Endothelial cell (in vitro differentiated cells): Measurements from ENCODE around the gene ASXL3. TPM values are rescaled to one million over a fixed set of nuclear protein-coding genes. Genes with fewer than 3 reads are reported as not detected.

ENCODE experiments used
- DNase-seq: peaks from one replicate; pipeline ENCODE4 v3.0.0; 2021; ENCODE audit warnings: low spot score
- H3K27ac Mint-ChIP-seq: one replicate; pipeline ENCODE4 v1.8.0; 2021; ENCODE audit warnings: mixed read lengths, inconsistent platforms; ENCODE audit not compliant: unreplicated experiment
- H3K27me3 Mint-ChIP-seq: one replicate; pipeline ENCODE4 v1.8.0; 2021; ENCODE audit warnings: mild to moderate bottlenecking, moderate library complexity, mixed read lengths, inconsistent platforms; ENCODE audit not compliant: unreplicated experiment
- H3K36me3 Mint-ChIP-seq: one replicate; pipeline ENCODE4 v1.8.0; 2021; ENCODE audit warnings: mild to moderate bottlenecking, low read depth, mixed read lengths, inconsistent platforms; ENCODE audit not compliant: unreplicated experiment
- H3K4me1 Mint-ChIP-seq: one replicate; pipeline ENCODE4 v1.8.0; 2021; ENCODE audit warnings: mild to moderate bottlenecking, mixed read lengths, inconsistent platforms; ENCODE audit not compliant: unreplicated experiment
- H3K4me3 Mint-ChIP-seq: one replicate; pipeline ENCODE4 v1.8.0; 2021; ENCODE audit warnings: mild to moderate bottlenecking, mixed read lengths, inconsistent platforms; ENCODE audit not compliant: unreplicated experiment
- H3K9me3 Mint-ChIP-seq: one replicate; pipeline ENCODE4 v1.8.0; 2021; ENCODE audit warnings: mixed read lengths, inconsistent platforms; ENCODE audit not compliant: unreplicated experiment
- total RNA-seq: library from RNA; stranded (reverse); fragmentation: NEBNext Ultra II Directional; extraction: Animal tissue kit (Norgen Biotek cat#: 25700); gene quantifications from one replicate; pipeline ENCODE4 v1.2.1, GENCODE V29; 2021; ENCODE audit not compliant: unreplicated experiment
- TF ChIP-seq, protein P1 (sequence below): fragments of 200-600 bp; sonication (generic); IDR thresholded peaks from one replicate; pipeline ENCODE4 v1.5.0; 2021; ENCODE audit warnings: antibody characterized with exemption; ENCODE audit not compliant: unreplicated experiment

ASXL3 gene
- total RNA-seq, 1 donor from 2014 or later, result 7.2 TPM

DNA sequence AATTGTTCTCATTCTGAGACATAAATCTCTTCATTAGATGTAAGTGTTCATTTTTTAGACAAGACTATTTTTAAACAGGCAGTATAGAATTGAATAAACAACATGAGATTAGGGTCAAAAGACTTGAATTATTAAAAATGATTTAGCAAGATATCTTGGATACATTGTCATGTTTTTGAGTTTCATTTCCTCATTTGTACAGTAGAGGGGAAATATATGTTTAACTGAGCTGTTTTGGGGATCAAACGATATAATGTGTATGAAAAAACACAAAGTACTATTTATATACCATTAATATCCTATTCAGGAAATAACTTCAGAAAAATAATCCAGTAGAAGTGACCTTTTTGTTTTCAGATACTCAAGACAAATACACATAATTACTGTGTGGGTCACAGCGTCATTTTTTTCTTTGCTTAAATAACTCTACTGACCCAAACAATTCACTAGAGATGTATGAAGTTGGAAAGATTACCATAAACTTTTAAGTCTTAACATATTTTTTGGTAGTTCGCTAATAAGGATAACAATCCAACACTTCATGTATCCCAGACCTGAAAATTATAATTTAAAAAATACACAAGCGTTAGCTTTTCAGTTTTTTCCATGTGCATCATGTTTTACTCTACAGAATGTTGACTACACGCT, 896 bp upstream of the ASXL3 start:
- Mint-ChIP-seq H3K9me3 (no peaks in the 10 kb centered on the region), H3K4me3 (peak overlapping the region; percentile 100), H3K4me1 (peaks cover 5% of the 10 kb centered on the region), H3K27me3 (peaks cover 6% of the 10 kb centered on the region), H3K27ac (peak overlapping the region; percentile 92), H3K36me3 (peaks cover 4% of the 10 kb centered on the region)
- no peak for DNase-seq
- TF ChIP-seq, protein P1, sequence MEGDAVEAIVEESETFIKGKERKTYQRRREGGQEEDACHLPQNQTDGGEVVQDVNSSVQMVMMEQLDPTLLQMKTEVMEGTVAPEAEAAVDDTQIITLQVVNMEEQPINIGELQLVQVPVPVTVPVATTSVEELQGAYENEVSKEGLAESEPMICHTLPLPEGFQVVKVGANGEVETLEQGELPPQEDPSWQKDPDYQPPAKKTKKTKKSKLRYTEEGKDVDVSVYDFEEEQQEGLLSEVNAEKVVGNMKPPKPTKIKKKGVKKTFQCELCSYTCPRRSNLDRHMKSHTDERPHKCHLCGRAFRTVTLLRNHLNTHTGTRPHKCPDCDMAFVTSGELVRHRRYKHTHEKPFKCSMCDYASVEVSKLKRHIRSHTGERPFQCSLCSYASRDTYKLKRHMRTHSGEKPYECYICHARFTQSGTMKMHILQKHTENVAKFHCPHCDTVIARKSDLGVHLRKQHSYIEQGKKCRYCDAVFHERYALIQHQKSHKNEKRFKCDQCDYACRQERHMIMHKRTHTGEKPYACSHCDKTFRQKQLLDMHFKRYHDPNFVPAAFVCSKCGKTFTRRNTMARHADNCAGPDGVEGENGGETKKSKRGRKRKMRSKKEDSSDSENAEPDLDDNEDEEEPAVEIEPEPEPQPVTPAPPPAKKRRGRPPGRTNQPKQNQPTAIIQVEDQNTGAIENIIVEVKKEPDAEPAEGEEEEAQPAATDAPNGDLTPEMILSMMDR, result no peak

DNA sequence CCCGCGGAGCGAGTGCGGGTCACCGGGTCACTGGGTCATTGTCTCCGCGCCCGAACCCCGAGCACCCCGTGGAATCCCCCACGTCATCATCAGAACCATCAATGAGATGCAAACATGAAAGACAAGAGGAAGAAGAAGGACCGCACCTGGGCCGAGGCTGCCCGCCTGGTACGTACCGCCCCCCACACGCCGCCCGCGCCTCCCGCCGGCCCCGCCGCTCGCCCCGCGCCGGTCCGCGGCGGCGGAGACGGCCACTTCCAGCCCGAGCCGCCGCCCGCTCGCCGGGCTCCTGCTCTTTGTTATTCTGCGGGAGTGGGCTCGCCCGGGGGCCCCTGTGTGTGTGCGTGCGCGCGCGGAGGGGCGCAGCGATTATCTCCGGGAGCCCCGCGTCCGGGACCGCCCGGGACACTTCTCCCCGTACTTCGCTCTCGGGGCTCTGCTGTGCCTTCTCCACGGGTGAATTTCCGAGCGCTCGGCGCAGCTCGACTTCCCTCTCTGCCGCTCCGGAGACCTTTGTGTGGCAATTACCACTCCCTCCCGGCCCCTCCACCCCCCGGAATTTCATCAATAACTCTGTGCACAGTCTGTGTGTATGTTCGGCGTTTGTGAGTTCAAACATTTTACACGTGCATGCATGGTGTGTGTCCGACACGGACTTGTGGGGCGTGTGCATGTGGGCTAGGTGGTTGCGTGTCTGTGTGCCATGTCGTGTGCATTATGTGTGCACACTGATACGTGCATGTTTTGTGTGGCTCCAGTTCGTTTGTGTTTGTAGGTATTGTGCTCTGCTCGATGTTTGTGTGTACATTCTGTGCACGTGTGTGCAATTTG, 714 bp downstream of the ASXL3 start:
- TF ChIP-seq, protein P1, result no peak
- peaks cover 5% of the 10 kb centered on the region for H3K4me1 Mint-ChIP-seq
- H3K27ac Mint-ChIP-seq, result no peak overlapping the region
- peaks cover 6% of the 10 kb centered on the region for H3K27me3 Mint-ChIP-seq
- H3K36me3 Mint-ChIP-seq, result peaks cover 4% of the 10 kb centered on the region
- H3K9me3 Mint-ChIP-seq, result no peaks in the 10 kb centered on the region
- peak; percentile 39 for DNase-seq
- peak overlapping the region; percentile 88 for H3K4me3 Mint-ChIP-seq

DNA sequence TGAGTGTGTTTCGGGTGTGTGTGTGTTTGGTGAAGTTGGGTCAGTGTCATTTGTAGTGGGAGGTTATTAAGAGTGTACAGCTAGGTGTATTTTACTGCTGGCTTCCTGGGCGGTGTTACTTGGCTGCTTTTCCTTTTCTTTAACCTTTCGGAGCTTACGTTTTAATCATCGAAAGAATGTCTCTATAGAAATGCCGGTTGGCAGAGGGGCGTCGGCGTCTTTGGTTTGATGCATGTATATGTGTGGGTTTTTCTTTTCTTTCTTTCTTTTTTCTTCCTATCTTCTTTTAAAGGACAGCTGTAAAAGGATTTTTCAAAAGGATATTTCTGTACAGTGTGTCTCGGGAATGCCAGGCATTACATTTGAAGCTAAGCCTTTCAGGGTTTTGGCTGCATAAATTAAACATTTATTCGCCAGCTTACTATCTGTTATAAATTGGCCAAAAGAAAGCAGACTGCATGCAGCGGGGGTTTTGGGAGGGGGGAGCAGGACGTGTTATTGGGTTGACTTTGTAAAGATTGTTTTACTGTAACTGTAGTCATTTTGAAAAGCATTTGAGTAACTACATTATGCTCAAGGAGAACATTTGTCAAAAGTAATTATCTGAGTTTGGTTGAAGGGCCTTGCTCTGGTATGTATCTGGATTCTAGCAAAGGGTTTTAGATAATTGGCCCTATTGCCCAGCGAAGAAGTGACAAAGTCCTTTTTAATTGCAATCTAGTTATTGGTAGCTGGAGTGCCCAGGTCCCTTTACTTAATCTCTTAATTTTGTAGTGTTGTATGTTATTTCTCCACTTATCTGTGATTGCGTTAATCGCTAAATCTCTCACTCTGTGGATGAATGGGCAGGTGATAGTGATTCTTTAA, 1.6 kb downstream of the ASXL3 start:
- Mint-ChIP-seq H3K36me3 (peaks cover 4% of the 10 kb centered on the region), H3K4me3 (no peak overlapping the region), H3K9me3 (no peaks in the 10 kb centered on the region)

DNA sequence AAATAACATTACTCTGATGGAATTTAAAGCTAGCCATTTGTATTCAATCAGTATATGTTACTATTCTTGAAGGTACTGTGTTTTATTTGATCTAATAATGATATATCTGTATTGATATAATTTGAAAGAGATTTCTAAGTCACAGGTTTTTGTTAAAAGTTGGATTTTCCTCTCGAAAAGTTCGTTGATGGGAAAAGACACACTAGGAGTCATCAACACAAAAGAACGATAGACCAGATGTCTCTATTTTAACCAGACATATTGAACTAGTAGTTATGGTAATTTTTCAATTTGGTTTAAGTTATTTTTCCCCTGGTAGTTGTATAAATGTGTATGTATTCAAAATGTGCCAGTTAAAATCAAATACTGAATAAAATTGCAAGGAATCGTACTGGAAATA, 2.5 kb downstream of the ASXL3 start:
- DNase-seq, result no peak
- H3K4me1 Mint-ChIP-seq, result peaks cover 9% of the 10 kb centered on the region
- H3K27ac Mint-ChIP-seq, result no peak overlapping the region
- no peak overlapping the region for H3K4me3 Mint-ChIP-seq
- no peaks in the 10 kb centered on the region for H3K9me3 Mint-ChIP-seq
- TF ChIP-seq, protein P1, result no peak
- H3K36me3 Mint-ChIP-seq, result peaks cover 4% of the 10 kb centered on the region
- peaks cover 6% of the 10 kb centered on the region for H3K27me3 Mint-ChIP-seq

More for the DNA sequence above, 1.6 kb downstream of the ASXL3 start:
- Mint-ChIP-seq H3K27ac (no peak overlapping the region), H3K4me1 (peaks cover 5% of the 10 kb centered on the region), H3K27me3 (peaks cover 6% of the 10 kb centered on the region)
- TF ChIP-seq, protein P1, result no peak
- DNase-seq, result no peak
